Activated CD8-positive, alpha-beta memory T cell treated with anti-CD3 and anti-CD28 coated beads for 36 hours (primary cell): ENCODE results near the gene TEX2. TPM values are rescaled to one million over a fixed set of nuclear protein-coding genes. Genes with fewer than 3 reads are reported as not detected.

ENCODE experiments used
- total RNA-seq, 2 experiments: library from RNA; stranded (reverse); gene quantifications; one replicate each; pipeline ENCODE4 v1.2.3, GENCODE V29; 2021

Gene TEX2
- total RNA-seq, 2 experiments from 2014 or later, result 22.6 to 23.9 TPM

Other genes with a start within 250 kb of the TEX2 start
- gene ICAM2, start 242.6 kb downstream of the TEX2 start, total RNA-seq, result 10 to 100 TPM; 72.6 to 74.0 TPM
- gene ERN1, start 133.1 kb downstream of the TEX2 start, total RNA-seq, result 10 to 100 TPM; 15.9 to 18.5 TPM
- gene PECAM1, start 127.6 kb upstream of the TEX2 start, total RNA-seq, result 10 to 100 TPM; 34.3 to 37.8 TPM
- 1 to 10 TPM in 1 of 2 experiments, under 1 TPM in 1; 0.75 to 1.2 TPM for gene MILR1, start 185.9 kb upstream of the TEX2 start, total RNA-seq
- 10 to 100 TPM; 30.1 TPM for gene POLG2, start 233.8 kb upstream of the TEX2 start, total RNA-seq
- 100 to 1,000 TPM; 679 to 698 TPM for gene DDX5, start 243.0 kb upstream of the TEX2 start, total RNA-seq
- gene CEP95, start 243.7 kb upstream of the TEX2 start, total RNA-seq, result 10 to 100 TPM; 31.7 to 40.6 TPM